ENCODE data around the gene ELMOD1.

DNA sequence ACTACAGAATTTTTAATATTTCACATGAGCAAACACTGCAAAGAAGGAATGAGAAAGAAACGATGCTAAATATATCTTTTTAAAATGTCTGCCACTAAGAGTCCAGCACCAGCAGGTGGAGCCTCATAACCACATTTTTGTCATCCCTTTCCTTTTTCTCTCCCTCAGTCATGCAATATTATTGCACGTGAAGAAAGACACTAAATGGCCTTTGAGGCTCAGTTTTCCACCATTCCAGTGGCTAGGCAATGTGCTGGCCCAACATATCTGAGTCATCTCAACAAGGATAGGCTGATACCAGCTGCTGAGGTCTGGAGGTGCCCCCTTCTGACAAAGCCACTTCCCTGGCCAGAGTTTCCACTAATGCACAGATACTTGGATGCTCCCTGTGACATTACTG, 27.2 kb upstream of the ELMOD1 start:
- TF ChIP-seq, protein P1, sequence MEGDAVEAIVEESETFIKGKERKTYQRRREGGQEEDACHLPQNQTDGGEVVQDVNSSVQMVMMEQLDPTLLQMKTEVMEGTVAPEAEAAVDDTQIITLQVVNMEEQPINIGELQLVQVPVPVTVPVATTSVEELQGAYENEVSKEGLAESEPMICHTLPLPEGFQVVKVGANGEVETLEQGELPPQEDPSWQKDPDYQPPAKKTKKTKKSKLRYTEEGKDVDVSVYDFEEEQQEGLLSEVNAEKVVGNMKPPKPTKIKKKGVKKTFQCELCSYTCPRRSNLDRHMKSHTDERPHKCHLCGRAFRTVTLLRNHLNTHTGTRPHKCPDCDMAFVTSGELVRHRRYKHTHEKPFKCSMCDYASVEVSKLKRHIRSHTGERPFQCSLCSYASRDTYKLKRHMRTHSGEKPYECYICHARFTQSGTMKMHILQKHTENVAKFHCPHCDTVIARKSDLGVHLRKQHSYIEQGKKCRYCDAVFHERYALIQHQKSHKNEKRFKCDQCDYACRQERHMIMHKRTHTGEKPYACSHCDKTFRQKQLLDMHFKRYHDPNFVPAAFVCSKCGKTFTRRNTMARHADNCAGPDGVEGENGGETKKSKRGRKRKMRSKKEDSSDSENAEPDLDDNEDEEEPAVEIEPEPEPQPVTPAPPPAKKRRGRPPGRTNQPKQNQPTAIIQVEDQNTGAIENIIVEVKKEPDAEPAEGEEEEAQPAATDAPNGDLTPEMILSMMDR (conservative IDR thresholded peaks at IDR 0.05; ENCODE audit: low read depth, low read length), result peak; percentile 77
- TF ChIP-seq POLR2A (IDR thresholded peaks at IDR 0.05; ENCODE audit: low read depth, low read length), result no peak
- TF ChIP-seq MXI1 (IDR thresholded peaks at IDR 0.05; ENCODE audit: borderline replicate concordance, low read depth, low read length), result no peak
- no peak for TF ChIP-seq RFX5 (IDR thresholded peaks at IDR 0.05; ENCODE audit: low read depth, low read length)
- no peak for TF ChIP-seq MAZ (IDR thresholded peaks at IDR 0.05; ENCODE audit: borderline replicate concordance, low read depth, low read length)
- peak; percentile 46 for TF ChIP-seq SMC3 (IDR thresholded peaks at IDR 0.05; ENCODE audit: low read depth, low read length)
